Effector CD4-positive, alpha-beta T cell (primary cell): ENCODE measurements around the gene MCF2L2.

ENCODE experiments used
- DNase-seq: peaks from one replicate; pipeline ENCODE4 v3.0.0-alpha.2; 2020

MCF2L2 gene

GRCh38 chr3:183227586-183227985 lies 200.8 kb downstream of the MCF2L2 start:
- DNase-seq, result no peak

- DNase-seq, result no peak
Measured at GRCh38 chr3:183226333-183226890, 202.0 kb downstream of the MCF2L2 start.

DNA sequence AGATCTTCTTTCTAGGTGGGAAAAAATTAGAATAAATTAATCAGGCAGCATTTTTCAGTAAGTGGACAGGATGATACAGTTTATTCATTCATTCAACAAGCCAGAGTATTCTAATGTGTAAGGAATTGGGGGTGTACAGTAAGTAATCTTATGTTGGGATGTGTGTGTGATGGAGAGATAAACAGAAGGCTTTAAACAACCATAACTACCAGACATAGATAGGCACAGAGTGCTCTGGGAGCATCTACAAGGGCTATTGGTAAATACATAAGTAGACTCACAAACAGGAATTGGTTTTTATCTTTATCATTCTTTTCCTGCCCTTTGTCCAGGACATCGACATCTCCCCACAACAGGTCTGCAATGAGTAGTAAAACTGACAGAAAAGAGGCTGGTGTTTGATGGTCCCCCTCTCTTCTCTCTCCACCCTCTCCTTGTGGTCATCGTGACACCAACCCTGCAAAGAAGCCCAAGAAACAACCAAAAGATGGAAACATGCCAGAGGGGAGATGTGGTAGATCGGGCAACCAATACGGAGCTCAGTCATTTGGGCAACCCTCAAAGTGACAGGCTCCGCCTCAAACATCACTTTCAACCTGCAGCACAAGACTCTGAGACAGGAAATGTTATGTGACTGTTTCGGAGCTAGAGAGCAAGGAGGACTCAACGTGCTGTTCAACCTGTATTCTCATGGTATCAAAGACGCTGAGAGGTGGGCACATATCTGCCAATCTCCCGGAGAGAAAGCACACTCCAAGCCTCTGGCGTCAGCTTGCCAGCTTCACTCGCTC lies 204.0 kb downstream of the MCF2L2 start:
- DNase-seq, result no peak

DNA sequence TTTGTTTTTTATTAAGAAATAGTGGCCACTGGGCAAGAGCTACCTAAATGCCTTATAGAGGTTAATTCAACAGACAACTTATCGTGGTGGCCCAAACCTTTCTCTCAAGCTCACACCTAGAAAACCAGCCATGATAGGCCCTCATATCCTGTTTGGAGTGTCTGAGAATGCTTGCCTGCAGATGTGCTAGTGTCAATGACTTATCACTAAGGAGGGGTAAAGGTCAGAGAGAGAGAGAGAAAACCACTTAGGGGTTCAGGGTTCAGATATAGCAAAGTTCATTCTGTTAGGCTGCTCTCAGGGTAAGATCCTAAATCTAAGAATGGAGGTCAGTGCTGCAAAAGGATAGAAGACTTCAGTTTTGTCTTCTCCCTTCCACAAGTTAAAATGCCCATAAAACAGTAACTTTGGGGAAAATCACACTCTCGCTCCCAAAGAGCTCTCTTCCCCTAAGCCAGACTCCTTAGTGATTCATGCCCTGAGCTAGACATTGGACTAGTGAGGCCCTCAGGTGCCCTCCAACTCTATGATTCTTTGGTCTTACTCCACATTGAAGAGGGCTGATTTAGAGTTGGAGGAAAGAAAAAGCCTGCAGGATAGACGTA lies 205.7 kb downstream of the MCF2L2 start:
- no peak for DNase-seq

GRCh38 chr3:183220828-183221227 lies 207.6 kb downstream of the MCF2L2 start:
- DNase-seq, result no peak

- no peak for DNase-seq
Measured at GRCh38 chr3:183218826-183219225, 209.6 kb downstream of the MCF2L2 start.

DNA sequence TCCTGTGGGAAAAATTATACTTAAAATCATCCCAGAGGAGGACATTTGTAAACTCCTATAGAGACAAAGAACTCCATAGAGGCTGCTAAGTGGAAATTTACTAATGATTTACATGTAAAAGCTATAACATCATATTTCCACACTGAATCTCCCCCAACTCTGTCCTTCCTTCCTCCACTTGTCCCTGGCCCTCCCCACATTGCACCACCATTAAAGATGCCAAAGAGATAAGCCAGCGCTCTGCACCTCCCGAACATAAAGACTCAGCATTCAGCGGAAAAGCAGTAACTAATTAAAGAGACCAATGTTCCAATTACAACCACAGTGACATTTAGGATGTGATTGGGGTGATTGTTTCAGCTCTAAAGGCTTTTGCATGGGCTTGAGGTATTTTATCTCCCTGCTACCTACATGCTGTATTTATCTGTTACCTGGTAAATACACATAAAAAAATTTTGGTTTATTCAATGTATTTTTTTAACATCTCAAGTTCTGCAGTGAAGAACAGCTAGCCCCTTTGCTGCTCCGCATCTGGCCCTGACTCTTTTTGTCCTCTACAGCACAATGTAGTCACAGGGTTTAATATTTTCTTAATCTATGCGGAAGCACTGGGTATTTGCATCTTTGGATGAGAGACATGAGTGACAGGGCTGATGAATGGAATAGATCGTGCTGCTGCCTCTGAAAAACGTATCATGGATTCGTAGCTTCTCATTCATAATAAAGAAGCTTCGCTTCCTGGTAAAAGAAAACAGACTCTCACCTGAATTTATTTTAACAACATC lies 210.7 kb downstream of the MCF2L2 start:
- no peak for DNase-seq

DNA sequence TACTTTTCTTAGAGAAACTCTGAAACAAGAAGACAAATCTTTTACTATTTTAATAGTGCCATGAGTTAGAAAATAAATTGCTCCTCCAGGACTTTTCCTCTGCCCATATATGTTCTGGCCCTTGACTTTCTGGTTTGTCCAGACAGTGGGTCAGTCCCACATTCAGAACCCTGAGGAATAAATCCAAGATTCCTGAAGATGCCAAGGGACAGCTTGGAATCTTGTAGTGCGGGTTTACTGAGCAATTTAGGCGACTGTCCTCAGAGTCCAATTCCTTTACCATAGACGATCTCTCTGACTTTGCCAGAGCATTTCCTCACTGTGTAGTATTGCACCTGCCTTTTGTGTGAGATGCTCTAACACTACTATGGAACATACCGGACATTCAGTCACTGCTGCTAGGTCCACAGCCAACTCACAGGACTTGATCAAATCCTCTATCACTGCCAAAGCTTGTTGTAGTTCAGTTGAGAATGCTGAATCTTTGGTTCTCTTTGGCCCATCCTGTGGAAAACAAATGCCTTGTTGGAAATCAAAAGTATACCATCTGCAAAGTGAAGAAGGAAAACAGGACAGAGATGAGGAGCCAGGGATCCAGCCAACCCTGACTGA lies 212.7 kb downstream of the MCF2L2 start:
- DNase-seq, result no peak

DNA sequence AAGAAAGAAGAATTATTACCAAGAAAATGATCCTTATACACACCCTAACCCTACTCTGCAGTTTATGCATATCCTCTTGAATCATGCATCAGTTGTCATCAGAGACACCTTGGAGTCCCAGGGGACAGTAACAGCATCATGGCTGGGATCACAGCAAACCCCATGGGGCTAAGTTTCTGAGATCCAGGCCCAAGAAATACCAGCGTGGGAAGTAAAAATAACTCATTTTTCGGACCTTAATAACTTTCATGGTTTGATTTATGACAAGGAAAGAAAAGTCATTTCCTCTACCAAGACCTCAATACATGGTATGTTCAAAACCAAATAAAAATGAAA lies 214.2 kb downstream of the MCF2L2 start:
- no peak for DNase-seq

DNA sequence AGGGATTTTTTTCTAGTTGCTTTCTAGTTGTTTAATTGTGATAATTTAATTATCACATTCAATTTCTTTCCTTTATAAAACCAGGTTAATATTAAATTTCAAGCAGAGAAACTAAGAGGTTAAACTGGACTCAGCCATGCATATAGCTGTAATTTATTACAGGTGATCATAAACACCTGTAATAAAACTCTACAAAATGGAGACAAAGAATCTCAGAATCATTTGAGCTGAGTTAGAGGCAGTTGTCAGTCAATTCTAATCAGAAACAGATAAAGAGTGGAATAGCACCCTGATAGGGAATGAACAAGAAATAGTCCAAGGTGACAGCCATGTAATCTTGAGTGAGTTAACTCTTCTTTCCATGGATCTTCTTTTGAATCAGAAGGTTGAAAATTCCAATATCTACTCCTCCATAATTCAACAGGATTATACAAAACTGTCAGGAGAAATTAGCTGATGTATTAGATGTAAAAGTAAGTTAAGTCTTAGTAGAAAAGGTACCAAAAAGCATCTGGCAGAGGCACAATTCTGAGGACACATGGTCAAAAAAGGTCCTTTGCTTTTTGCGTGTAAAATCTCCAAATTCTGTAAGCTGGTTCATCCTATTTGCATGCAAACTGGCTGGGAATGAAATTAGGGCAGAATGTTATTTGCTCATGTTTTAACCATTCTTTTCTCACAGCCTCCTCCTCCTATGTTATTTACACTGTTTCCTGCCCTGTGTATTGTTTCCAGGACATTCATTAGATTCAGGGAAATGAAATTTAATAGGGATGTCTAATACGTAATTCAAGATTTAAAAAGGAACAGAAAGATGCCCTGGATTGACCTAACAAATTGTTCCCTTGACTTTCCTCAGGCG lies 214.8 kb downstream of the MCF2L2 start:
- no peak for DNase-seq

DNA sequence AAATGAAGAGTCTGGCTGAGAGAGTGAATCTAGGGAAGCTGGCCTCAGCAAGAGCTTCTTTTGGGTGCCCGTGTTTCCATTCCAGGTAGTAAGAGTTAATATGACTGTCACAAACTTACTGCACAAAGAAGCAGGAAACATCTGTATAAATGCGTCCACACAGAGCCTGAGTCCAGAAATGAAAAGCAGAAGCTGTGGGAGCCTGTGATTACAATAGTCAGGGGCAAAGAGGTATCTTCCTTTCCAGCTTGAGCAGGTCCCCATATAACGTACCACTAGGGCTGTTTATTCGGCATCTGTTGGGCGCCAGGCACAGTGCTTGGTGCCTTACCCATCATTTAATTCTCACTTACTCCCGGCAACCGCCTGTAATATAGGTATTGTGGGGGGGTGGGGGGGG lies 215.9 kb downstream of the MCF2L2 start:
- DNase-seq, result no peak

GRCh38 chr3:183212096-183212495 lies 216.3 kb downstream of the MCF2L2 start:
- DNase-seq, result no peak

- no peak for DNase-seq
Measured at GRCh38 chr3:183211352-183211751, 217.1 kb downstream of the MCF2L2 start.

DNA sequence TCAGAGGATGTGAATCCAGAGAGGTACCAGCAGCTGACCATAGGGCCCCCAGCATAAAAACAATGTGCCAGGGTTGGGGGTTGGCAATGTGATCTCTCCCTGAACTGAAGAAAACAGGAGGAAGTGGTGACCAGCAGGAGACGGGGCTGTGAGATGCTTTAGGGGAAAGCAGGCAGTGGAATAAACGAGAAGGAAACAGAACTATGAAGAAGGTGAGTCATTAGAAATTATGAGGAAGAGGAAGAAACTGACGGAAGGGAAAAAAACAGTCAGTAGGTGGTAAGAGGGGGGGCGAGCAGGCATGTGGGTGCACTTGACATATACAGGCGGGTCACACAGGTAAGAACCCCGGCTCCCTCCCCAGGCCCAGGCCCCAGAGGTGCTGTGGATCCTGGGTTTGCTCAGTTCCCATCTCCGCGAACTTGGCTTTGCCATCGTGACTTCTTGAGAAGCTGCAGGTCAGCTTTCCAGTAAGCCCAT lies 217.5 kb downstream of the MCF2L2 start:
- no peak for DNase-seq

DNA sequence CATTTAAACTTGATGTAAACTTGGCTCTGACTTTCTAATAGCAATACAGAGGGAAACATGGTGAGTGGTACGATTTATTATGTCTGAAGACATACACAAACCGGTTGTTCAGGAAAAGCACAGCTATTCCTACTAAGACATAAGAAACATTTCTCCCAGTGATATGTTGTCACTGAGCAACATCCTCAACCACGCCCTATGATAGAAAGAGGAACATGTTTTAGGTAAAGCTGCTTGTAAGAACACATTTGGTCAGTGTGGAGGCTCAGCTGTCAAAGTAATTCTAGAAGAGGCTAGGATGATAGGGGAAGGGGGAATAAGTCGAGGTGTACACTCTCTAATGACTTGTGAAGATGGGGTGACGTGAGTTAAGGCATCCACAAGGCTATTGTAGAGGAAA lies 218.1 kb downstream of the MCF2L2 start:
- DNase-seq, result no peak

DNA sequence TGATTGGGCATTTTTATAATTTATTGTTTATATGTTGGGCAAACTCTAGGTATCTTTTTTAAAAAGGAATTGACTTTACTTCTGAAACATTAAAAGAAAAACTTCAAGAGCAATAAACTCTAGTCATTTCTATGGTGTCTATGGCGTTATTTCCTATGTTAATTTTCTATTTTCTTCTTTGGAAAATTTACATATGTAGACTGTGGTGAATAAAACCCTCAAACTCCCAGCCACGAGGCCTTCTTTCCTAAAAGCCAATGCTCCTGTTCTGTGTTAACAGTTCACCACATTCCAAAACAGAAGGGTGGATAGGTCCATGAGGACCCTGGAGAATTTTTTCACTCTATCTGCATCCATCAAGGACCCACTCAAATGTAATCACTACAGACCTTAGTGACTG lies 219.6 kb downstream of the MCF2L2 start:
- no peak for DNase-seq

GRCh38 chr3:183208260-183208659 lies 220.2 kb downstream of the MCF2L2 start:
- no peak for DNase-seq

- DNase-seq, result no peak
Measured at GRCh38 chr3:183203670-183204069, 224.7 kb downstream of the MCF2L2 start.

- DNase-seq, result no peak
Measured at GRCh38 chr3:183202004-183202722, 226.3 kb downstream of the MCF2L2 start.

DNA sequence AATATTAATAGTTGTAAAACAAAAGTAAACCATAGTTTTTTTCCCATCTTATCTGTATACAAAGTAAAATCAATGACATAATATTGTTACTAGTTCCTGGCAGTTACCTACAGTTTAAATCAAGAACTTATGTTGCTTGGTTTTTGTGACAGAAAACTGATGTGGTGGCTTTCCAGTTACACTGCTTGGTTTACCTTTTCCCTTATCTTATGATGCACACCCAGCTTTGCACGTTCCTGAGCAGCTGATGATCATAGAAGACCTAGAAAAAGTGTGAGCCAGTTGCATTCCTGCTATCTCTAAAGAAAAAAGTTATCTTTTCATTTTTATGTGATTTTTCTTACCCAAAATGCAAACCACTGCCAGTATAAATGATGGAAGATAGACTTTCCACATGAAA lies 229.5 kb downstream of the MCF2L2 start:
- no peak for DNase-seq

DNA sequence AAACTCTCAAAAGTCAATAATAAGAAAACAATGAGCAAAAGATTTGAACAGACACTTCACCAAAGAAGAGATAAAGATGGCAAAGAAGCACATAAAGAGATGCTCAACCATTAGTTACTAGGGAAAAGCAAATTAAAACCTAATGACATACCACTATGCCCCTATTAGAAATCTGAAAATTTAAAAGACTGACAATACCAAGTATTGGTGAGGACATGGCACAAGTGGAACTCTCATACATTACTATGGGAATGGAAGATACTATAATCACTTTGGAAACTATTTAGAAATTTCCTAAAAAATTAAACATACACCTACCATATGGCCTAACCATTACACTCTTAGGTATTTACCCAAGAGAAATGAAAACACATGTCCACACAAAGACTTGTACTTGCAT lies 230.7 kb downstream of the MCF2L2 start:
- DNase-seq, result no peak
